ENCODE data around the gene PLIN3.
"Not testable (repeated sequence)": the region's sequence is repeated elsewhere in the genome, so short reads cannot be mapped to it uniquely, and the experiment has no call there.

PLIN3 gene

DNA sequence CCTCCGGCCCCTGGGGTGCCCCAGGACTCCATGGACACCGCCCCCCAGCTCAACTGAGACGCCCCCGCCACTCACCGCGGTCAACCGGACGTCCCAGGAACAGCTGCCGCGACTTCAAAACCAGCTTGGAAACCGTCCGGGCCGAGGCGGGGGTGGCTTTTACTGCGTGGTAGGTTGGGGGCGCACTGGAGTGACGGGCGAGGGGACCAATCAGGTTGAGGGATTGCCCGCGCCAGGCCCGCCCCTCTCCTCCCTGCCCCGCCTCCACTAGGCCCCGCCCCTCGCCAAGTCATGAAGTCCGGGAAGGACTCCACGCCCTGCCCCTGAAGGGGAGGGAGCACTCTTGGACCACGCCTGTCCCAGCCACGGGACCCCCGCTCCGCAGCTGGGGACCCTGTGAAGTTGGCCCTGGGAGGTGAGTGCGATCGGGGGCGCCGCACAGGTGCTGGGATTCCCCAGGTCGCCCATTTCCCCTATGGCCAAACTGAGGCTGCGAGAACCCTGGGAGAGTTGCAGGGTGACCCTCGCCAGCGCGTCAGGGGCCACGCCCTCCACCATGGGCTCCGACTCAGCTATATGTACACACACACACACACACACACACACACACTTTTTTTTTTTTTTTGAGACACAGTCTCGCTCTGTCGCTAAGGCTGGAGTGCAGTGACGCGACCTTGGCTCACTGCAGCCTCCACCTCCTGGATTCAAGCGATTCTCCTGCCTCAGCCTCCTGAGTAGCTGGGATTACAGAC lies at the start of gene PLIN3:
TSS of gene PLIN3 (minus strand) at position 134 of the 752 bp plus-strand sequence. CDS start 6,273 bp downstream, outside the sequence.
- peak; percentile 89 for DNase-seq

GRCh38 chr19:4916292-4917082 lies 49.0 kb upstream of the PLIN3 start:
- peak; percentile 17 for DNase-seq

DNA sequence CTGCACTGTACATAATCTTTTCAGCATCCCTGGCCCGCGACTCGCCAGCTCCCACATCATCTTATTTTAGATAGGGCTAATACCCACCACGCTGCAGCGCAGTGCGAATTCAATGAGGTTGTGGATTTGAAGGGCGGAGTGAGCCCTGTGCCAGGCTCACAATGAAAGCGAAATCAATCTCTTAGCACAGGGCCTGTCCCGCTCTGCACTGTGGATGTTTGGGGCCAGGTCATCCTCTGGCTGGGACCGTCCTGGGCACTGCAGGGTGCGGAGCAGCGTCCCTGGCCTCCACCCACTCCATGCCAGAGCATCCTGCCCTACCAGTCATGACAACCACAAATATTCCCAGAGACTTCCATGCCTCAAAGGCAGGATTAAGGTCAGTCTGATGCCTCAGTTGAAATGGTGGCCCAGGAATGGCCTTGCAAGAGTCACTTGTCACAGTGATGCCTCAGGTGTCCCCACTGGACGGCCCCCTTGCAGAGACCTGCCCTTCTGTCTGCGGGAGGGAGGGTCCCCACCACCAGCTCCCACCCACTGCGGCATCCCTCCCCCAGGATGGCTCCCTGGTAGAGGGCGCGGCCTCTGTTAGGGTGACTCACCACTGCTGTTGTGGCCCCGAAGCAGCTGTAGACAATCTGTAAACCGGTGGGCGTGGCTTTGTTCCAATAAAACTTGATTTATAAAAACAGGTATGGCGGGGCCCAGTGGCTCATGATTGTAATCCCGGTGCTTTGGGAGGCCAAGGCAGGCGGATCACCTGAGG lies 47.5 kb upstream of the PLIN3 start:
- DNase-seq: peak; percentile 74

DNA sequence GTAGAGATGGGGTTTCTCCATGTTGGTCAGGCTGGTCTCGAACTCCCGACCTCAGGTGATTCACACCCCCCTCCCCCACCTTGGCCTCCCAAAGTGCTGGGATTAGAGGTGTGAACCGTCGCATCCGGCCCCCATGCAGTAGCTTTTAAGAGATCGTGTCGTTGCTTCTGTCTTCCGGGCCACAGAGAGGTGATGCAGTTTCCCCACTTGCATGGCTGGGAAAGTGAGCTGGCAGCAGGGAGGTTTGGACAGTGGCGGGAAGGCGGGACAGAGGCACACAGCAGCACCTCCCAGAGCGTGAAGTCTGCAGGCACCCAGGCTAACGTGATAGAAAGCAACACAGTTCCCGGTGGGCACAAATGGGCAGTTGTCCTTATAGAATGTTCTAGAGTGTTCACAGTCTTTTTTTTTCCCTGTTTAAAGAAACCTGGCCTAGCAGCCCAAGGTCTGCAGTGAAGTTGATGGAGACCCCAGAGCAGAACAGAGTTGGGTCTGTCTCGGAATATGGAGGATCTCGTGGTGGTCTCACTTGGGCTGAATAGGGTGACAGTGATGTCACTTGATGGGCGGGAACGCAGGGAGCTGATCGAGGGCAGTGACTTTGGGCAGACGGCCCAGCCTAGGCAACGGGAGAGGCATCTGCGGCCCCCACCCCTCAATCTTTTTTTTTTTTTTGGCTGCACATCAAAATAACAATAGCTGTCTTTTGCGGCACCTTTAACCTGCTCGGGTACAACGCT lies 46.7 kb upstream of the PLIN3 start:
- DNase-seq: peak; percentile 14

GRCh38 chr19:4911786-4912672 lies 44.6 kb upstream of the PLIN3 start:
- peak; percentile 68 for DNase-seq

DNA sequence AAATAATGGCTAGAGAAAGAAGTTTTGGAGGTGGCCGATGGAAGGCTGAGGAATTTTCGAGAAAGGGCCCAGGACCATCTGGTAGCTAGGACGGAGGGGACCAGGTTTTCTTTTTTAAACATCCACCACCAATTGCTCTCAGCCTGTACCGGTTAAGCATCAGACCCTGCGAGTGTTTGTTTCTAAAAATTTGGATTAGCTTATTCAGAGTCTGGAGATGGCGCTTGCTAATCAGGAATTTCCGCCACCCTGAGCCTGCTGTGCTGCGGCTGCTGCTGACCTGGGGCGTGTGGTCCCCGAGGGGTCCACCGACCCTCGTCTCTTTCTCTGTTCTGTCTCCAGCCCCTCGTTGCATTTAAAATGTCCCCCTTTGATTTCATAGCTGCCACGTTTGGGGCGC lies 43.8 kb upstream of the PLIN3 start:
- DNase-seq: no peak

DNA sequence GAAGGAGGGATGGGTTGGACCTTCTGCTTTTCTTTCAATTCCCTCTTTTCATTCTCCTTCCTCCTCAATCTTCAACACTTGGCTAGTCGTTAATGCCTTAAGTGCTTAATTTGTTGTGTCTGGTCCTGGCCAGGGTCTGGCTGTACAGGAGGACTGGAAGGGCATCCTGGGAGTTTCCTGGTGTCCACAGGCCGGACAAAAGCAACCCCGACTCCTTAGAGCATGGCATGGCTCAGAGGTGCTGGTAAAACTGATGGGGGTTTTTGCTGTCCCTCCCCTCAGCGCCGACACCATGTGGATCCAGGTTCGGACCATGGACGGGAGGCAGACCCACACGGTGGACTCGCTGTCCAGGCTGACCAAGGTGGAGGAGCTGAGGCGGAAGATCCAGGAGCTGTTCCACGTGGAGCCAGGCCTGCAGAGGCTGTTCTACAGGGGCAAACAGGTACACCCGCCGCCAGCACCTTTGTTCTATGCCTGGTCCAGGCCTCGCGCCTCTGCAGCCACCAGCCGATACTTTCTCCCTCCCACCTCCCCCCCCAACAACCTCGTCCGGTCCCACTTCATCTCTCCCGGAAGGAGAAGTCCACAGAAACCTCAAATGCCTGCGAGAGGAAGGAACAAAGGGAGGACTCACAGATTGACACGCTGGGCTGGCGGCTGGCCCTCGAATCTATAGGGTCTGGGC lies 43.3 kb upstream of the PLIN3 start:
- peak; percentile 20 for DNase-seq

DNA sequence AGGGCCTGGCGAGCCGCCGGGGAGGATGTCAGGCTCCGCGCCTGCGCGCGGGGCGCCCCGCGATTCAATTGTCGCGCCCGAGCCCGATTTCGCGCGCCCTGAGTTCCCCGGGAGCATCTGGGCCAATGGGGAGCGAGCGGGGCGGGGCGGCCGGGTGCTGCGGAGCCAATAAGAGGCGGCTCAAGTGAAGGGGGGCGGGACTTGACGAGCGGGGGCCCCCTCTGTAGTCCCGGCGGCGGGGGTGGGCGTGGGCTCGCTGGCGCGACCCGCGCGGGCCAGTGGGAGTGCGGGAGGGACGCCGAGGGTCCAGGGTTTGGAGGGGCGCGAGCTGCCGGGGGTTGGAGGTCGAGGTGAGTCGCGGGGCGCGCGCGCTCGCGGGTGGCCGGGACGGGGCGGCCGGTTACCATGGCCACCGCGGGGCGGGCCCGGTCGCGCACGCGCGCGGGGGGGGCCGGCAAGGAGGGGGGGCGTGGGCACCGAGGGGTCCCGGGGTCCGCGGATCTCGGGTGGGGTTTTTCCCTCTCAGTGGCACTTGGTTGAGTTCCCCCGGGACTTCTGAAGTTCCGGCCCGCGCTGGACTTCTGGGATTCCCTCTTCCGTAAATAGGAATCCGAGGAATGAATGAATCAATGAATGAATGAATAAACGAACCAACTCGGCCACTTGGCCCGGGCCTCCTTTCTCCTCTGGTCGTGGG lies 42.6 kb upstream of the PLIN3 start:
- peak; percentile 94 for DNase-seq

GRCh38 chr19:4909156-4909896 lies 41.9 kb upstream of the PLIN3 start, which contains the start of gene UHRF1:
Gene UHRF1 (plus strand): TSS chr19:4909501. CDS start chr19:4910886, 1,385 bp downstream.
- DNase-seq: no peak

GRCh38 chr19:4908781-4909155 lies 41.3 kb upstream of the PLIN3 start:
- DNase-seq: no peak

DNA sequence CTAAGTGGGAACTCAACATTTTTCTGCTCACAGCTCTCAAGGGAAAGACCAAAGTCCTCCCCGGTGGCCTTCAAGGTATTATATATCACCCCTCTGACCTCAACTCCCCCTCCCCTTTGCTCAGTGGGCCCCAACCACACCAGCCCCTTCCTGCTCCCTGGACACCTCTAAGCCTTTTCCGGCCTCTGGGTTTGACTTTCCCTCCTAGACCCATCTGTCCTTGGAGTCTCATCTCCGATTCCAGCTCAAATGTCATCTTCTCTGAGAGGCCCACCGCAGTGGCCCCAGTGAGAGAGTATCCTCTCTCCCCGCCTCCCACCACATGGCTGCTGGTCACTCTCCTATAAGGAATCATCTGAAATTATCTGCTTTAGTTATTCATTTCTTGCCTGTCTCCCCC lies 40.9 kb upstream of the PLIN3 start:
- no peak for DNase-seq

GRCh38 chr19:4906963-4907362 lies 39.5 kb upstream of the PLIN3 start:
- no peak for DNase-seq

- no peak for DNase-seq
Measured at GRCh38 chr19:4904481-4904880, 37.0 kb upstream of the PLIN3 start.

- no peak for DNase-seq
Measured at GRCh38 chr19:4902796-4903195, 35.3 kb upstream of the PLIN3 start, which contains the start of gene ARRDC5. Gene ARRDC5 (minus strand): TSS chr19:4902896. CDS start chr19:4902825, 71 bp downstream.

- DNase-seq: not testable (repeated sequence)
Measured at GRCh38 chr19:4900879-4901278, 33.4 kb upstream of the PLIN3 start.

- DNase-seq: no peak
Measured at GRCh38 chr19:4897146-4897545, 29.7 kb upstream of the PLIN3 start.

DNA sequence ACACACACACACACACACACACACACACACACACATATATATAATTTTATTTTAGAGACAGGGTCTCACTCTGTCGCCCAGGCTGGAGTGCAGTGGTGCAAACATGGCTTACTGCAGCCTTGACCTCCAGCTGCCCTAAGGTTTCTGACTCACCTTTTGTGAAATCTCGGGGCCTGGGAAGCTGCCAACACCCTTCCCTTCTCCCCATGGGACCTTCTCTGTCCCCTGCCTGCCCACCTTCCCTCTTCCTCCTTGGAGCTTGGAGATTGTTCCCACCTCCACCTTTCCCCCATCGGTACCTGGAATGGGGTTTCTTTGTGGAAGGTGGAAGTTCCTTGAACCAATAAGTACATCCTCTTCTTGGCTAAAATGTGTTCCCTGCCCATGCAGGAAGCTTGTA lies 28.9 kb upstream of the PLIN3 start:
- DNase-seq: no peak

DNA sequence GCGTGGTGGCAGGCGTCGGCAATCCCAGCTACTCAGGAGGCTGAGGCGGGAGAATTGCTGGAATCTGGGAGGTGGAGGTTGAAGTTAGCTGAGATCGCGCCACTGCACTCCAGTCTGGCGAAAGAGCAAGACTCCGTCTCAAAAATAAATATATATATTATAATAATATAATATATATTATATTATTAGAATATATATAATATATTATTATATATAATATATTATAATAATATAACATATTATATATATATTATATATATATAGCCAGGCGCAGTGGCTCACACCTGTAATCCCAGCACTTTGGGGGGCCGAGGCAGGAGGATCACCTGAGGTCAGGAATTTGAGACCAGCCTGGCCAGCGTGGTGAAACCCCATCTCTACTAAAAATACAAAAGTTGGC lies 25.5 kb upstream of the PLIN3 start:
- DNase-seq: not testable (repeated sequence)

GRCh38 chr19:4891066-4891465 lies 23.6 kb upstream of the PLIN3 start:
- DNase-seq: no peak
